Measurements from ENCODE around the gene LNX2.

DNA sequence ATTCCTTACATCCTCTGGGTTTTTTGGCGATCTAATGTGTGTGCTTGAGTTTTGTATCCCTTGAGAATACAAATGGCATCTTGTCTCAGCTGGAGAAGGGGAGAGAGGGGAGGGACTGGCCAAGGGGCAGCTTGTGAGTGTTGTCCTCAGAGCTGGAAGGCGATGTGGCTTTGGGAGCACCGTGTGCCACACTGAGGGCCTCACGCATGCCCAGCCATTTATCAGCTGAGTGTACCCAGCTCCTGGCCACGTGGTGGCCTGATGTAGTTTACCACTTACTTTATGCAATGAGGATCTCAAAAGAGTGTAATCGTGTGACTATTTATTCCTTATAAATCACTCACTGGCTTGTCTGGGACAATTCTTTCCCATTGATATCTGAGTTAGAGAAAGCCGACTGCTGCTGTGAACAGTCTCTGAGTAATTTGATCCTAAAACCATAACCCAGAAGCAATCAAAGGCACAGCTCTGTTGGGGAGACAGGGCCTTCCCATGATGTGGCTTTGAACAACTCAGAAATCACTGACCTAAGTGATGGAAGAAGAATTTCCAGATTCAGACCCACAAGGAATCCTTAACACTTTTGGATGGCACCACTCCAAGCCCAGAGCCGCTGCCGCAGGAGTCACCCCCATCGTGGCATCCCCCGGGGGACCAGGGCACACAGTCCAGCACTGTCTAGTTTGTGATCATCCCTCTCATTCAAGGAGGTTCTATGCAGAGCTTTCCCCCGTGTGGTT, 116.0 kb downstream of the LNX2 start:
- TF ChIP-seq POLR2A (IDR thresholded peaks at IDR 0.05; ENCODE audit: borderline replicate concordance, extremely low read depth, insufficient read depth, insufficient read length) (no peak), EGR1 (IDR thresholded peaks at IDR 0.05; ENCODE audit: low read depth) (no peak), ZNF274 (IDR thresholded peaks at IDR 0.05; ENCODE audit: low read depth, low read length) (no peak), RAD21 (IDR thresholded peaks at IDR 0.05; ENCODE audit: low read depth) (no peak), EZH2 (IDR thresholded peaks at IDR 0.05) (no peak), TCF7L2 (IDR thresholded peaks at IDR 0.05; ENCODE audit: borderline replicate concordance, extremely low read depth, insufficient read depth, insufficient read length) (no peak), POLR2AphosphoS5 (IDR thresholded peaks at IDR 0.05; ENCODE audit: low read depth, low read length) (no peak), SP1 (IDR thresholded peaks at IDR 0.05; ENCODE audit: low read depth) (no peak)
- TF ChIP-seq, protein P1, sequence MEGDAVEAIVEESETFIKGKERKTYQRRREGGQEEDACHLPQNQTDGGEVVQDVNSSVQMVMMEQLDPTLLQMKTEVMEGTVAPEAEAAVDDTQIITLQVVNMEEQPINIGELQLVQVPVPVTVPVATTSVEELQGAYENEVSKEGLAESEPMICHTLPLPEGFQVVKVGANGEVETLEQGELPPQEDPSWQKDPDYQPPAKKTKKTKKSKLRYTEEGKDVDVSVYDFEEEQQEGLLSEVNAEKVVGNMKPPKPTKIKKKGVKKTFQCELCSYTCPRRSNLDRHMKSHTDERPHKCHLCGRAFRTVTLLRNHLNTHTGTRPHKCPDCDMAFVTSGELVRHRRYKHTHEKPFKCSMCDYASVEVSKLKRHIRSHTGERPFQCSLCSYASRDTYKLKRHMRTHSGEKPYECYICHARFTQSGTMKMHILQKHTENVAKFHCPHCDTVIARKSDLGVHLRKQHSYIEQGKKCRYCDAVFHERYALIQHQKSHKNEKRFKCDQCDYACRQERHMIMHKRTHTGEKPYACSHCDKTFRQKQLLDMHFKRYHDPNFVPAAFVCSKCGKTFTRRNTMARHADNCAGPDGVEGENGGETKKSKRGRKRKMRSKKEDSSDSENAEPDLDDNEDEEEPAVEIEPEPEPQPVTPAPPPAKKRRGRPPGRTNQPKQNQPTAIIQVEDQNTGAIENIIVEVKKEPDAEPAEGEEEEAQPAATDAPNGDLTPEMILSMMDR (IDR thresholded peaks at IDR 0.05 in 2 of 3, conservative IDR thresholded peaks at IDR 0.05 in 1 of 3; ENCODE audit: borderline replicate concordance in 1 of 3, insufficient read depth in 1 of 3, low read depth in 2 of 3, low read length in 2 of 3) = no peak
- TF ChIP-seq, protein P2, sequence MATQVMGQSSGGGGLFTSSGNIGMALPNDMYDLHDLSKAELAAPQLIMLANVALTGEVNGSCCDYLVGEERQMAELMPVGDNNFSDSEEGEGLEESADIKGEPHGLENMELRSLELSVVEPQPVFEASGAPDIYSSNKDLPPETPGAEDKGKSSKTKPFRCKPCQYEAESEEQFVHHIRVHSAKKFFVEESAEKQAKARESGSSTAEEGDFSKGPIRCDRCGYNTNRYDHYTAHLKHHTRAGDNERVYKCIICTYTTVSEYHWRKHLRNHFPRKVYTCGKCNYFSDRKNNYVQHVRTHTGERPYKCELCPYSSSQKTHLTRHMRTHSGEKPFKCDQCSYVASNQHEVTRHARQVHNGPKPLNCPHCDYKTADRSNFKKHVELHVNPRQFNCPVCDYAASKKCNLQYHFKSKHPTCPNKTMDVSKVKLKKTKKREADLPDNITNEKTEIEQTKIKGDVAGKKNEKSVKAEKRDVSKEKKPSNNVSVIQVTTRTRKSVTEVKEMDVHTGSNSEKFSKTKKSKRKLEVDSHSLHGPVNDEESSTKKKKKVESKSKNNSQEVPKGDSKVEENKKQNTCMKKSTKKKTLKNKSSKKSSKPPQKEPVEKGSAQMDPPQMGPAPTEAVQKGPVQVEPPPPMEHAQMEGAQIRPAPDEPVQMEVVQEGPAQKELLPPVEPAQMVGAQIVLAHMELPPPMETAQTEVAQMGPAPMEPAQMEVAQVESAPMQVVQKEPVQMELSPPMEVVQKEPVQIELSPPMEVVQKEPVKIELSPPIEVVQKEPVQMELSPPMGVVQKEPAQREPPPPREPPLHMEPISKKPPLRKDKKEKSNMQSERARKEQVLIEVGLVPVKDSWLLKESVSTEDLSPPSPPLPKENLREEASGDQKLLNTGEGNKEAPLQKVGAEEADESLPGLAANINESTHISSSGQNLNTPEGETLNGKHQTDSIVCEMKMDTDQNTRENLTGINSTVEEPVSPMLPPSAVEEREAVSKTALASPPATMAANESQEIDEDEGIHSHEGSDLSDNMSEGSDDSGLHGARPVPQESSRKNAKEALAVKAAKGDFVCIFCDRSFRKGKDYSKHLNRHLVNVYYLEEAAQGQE (IDR thresholded peaks at IDR 0.05; ENCODE audit: low read depth) = no peak
- TF ChIP-seq, protein P3, sequence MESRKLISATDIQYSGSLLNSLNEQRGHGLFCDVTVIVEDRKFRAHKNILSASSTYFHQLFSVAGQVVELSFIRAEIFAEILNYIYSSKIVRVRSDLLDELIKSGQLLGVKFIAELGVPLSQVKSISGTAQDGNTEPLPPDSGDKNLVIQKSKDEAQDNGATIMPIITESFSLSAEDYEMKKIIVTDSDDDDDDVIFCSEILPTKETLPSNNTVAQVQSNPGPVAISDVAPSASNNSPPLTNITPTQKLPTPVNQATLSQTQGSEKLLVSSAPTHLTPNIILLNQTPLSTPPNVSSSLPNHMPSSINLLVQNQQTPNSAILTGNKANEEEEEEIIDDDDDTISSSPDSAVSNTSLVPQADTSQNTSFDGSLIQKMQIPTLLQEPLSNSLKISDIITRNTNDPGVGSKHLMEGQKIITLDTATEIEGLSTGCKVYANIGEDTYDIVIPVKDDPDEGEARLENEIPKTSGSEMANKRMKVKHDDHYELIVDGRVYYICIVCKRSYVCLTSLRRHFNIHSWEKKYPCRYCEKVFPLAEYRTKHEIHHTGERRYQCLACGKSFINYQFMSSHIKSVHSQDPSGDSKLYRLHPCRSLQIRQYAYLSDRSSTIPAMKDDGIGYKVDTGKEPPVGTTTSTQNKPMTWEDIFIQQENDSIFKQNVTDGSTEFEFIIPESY (IDR thresholded peaks at IDR 0.05; ENCODE audit: extremely low read depth, insufficient replicate concordance, low read length) = no peak
